Cardiac muscle cell (in vitro differentiated cells and primary cell): ENCODE results near the gene CHSY1. TPM values are rescaled to one million over a fixed set of nuclear protein-coding genes. Genes with fewer than 3 reads are reported as not detected.

Experiments
- DNase-seq, 2 donors: peaks; one replicate each; pipeline versions ENCODE4 v3.0.0 to v3.0.0-alpha.2; 2010 to 2017; ENCODE audit warnings: low read depth in 1 of 2, low spot score in 1 of 2
- H3K27ac ChIP-seq: fragments of 200-600 bp; sonication (generic); 2 replicates; pipeline ENCODE4 v1.5.1; 2016
- H3K27me3 ChIP-seq: fragments of 200-600 bp; sonication (generic); 2 replicates; pipeline ENCODE4 v1.6.0; 2016; ENCODE audit warnings: control low read depth
- H3K36me3 ChIP-seq: fragments of 200-600 bp; sonication (generic); 2 replicates; pipeline ENCODE4 v1.5.1; 2016; ENCODE audit warnings: control low read depth
- H3K4me1 ChIP-seq: fragments of 200-600 bp; sonication (generic); 2 replicates; pipeline ENCODE4 v1.8.1; 2017; ENCODE audit warnings: low read depth, mild to moderate bottlenecking, mixed run types
- H3K4me3 ChIP-seq: fragments of 200-600 bp; sonication (generic); 2 replicates; pipeline ENCODE4 v1.5.1; 2016; ENCODE audit warnings: mild to moderate bottlenecking
- H3K9me3 ChIP-seq: fragments of 200-600 bp; sonication (generic); 2 replicates; pipeline ENCODE4 v1.5.1; 2017; ENCODE audit warnings: low read depth, mild to moderate bottlenecking, control low read depth
- CTCF ChIP-seq: IDR thresholded peaks from 2 replicates; pipeline ENCODE4 v1.5.1; 2012; ENCODE audit warnings: low read depth, mild to moderate bottlenecking, low read length
- polyA plus RNA-seq: library from polyadenylated mRNA; unstranded; fragments of >200 nt; fragmentation: Nextera tagmentation; extraction: Ambion mirVana; gene quantifications from 2 replicates; pipeline ENCODE4 v1.2.1, GENCODE V29; 2016
- total RNA-seq: library from RNA; depleted of rRNA; stranded (reverse); fragments of >200 nt; gene quantifications from 2 replicates; pipeline ENCODE4 v1.2.3, GENCODE V29; 2016

Gene CHSY1
- total RNA-seq (28.0 and 30.3 TPM in 2 replicates), polyA plus RNA-seq (33.4 and 36.0 TPM in 2 replicates)

GRCh38 chr15:101251830-101252820 lies at the start of gene CHSY1:
Gene CHSY1, minus strand, starts transcription at chr15:101252048. Its CDS starts 592 bp downstream, at chr15:101251456.
- Histone ChIP-seq H3K9me3 (no peaks in the 10 kb centered on the region), H3K27me3 (no peaks in the 10 kb centered on the region), H3K4me1 (peaks cover 42% of the 10 kb centered on the region), H3K27ac (peak within 1 kb of the TSS; percentile 81), H3K36me3 (no peaks in the 10 kb centered on the region), H3K4me3 (peak within 1 kb of the TSS; percentile 88)
- DNase-seq, result peak; percentile 93 to 97
- peak; percentile 13 for TF ChIP-seq CTCF

- H3K4me3 ChIP-seq, result peak overlapping the region; percentile 64
- H3K27ac ChIP-seq, result no peak overlapping the region
- no peak for DNase-seq
- no peaks in the 10 kb centered on the region for H3K9me3 ChIP-seq
- H3K36me3 ChIP-seq, result no peaks in the 10 kb centered on the region
- no peak for TF ChIP-seq CTCF
- no peaks in the 10 kb centered on the region for H3K27me3 ChIP-seq
- H3K4me1 ChIP-seq, result peaks cover 15% of the 10 kb centered on the region
These were observed 44.9 kb upstream of the CHSY1 start for GRCh38 chr15:101296418-101297405.

- H3K4me1 ChIP-seq, result peaks cover 15% of the 10 kb centered on the region
- peak overlapping the region; percentile 64 for H3K4me3 ChIP-seq
- H3K9me3 ChIP-seq, result no peaks in the 10 kb centered on the region
- no peaks in the 10 kb centered on the region for H3K27me3 ChIP-seq
- peak in 1 of 2 donors; percentile 16 for DNase-seq
- H3K27ac ChIP-seq, result peak overlapping the region; percentile 80
- peaks cover 6% of the 10 kb centered on the region for H3K36me3 ChIP-seq
- TF ChIP-seq CTCF, result no peak
These were observed 43.8 kb upstream of the CHSY1 start for GRCh38 chr15:101295607-101296161.

GRCh38 chr15:101294731-101295606 lies 43.1 kb upstream of the CHSY1 start, which contains the start of gene SNRPA1:
Gene SNRPA1, minus strand, starts transcription at chr15:101295248. Its CDS starts 70 bp downstream, at chr15:101295178.
- DNase-seq, result peak; percentile 97 to 98
- no peak for TF ChIP-seq CTCF
- Histone ChIP-seq H3K36me3 (peaks cover 6% of the 10 kb centered on the region), H3K27ac (peak within 1 kb of the TSS; percentile 90), H3K27me3 (no peaks in the 10 kb centered on the region), H3K4me1 (peaks cover 15% of the 10 kb centered on the region), H3K4me3 (peak within 1 kb of the TSS; percentile 64), H3K9me3 (no peaks in the 10 kb centered on the region)
